H1 (cell line): ENCODE measurements around the gene GBF1. TPM values are rescaled to one million over a fixed set of nuclear protein-coding genes. Genes with fewer than 3 reads are reported as not detected.

ENCODE experiments used
- CTCF ChIA-PET: fragments of 300-600 bp; sonication (Branson Sonifier 250); formaldehyde crosslinking; loops from one replicate; lab custom pipeline; 2021; ENCODE audit not compliant: partially characterized antibody; lab: Charles Lee
- POLR2A ChIA-PET: fragments of 300-600 bp; sonication (Branson Sonifier 250); formaldehyde crosslinking; loops from one replicate; lab custom pipeline; 2021; ENCODE audit warnings: inconsistent platforms; ENCODE audit not compliant: partially characterized antibody; lab: Charles Lee
- DNase-seq, 2 experiments: peaks; one replicate each; pipeline versions ENCODE4 v3.0.0 to v3.0.0-alpha.2; 2010 to 2022; ENCODE audit warnings: low spot score in 2 of 2, low read depth in 1 of 2, mixed read lengths in 1 of 2
- FAIRE-seq: peaks from 2 replicates; lab custom pipeline; 2011; peaks lifted over from hg19 to GRCh38; lab: Jason Lieb, UNC
- H2AFZ ChIP-seq: 2 replicates; pipeline ENCODE4 v1.8.1; 2012; ENCODE audit warnings: low read length, inconsistent platforms
- H2AK5ac ChIP-seq: 2 replicates; pipeline ENCODE4 v1.6.1; 2013; ENCODE audit warnings: low read depth, low read length
- H2BK120ac ChIP-seq: replicated peaks from 2 replicates; pipeline ENCODE3; 2013; ENCODE audit warnings: low read depth, low read length, inconsistent platforms
- H2BK12ac ChIP-seq: 2 replicates; pipeline ENCODE4 v1.6.1; 2013; ENCODE audit warnings: low read depth, low read length
- H2BK15ac ChIP-seq: 2 replicates; pipeline ENCODE4 v1.6.1; 2013; ENCODE audit warnings: low read length
- H2BK20ac ChIP-seq: 2 replicates; pipeline ENCODE4 v1.6.1; 2013; ENCODE audit warnings: low read length
- H2BK5ac ChIP-seq: 2 replicates; pipeline ENCODE4 v1.6.1; 2013; ENCODE audit warnings: low read depth, low read length
- H3K14ac ChIP-seq: 2 replicates; pipeline ENCODE4 v1.6.1; 2013; ENCODE audit warnings: inconsistent platforms; ENCODE audit not compliant: insufficient read length
- H3K18ac ChIP-seq: 2 replicates; pipeline ENCODE4 v1.6.1; 2013; ENCODE audit warnings: low read length; ENCODE audit errors: extremely low read depth
- H3K23ac ChIP-seq: 2 replicates; pipeline ENCODE4 v1.6.1; 2013; ENCODE audit warnings: inconsistent platforms; ENCODE audit not compliant: insufficient read length
- H3K23me2 ChIP-seq: 2 replicates; pipeline ENCODE4 v1.6.1; 2013; ENCODE audit warnings: low read depth, low read length
- H3K27ac ChIP-seq: 2 replicates; pipeline ENCODE4 v1.6.1; 2011; ENCODE audit warnings: low read depth, low read length, inconsistent platforms
- H3K27me3 ChIP-seq, 4 experiments: replicated peaks in 1 of 4; 1 replicate in 1 of 4; 2 replicates in 3 of 4; pipeline versions ENCODE4 v1.6.1 to v1.8.1; 2011 to 2013; ENCODE audit warnings: low read length in 3 of 4, mild to moderate bottlenecking in 3 of 4, inconsistent platforms in 2 of 4, mixed read lengths in 2 of 4, moderate library complexity in 1 of 4; ENCODE audit not compliant: control insufficient read depth in 3 of 4, insufficient read depth in 3 of 4; ENCODE audit errors: extremely low read depth in 1 of 4
- H3K36me3 ChIP-seq, 4 experiments: 2 replicates each; pipeline versions ENCODE4 v1.6.1 to v1.8.1; 2011 to 2013; ENCODE audit warnings: mild to moderate bottlenecking in 4 of 4, low read length in 3 of 4, moderate library complexity in 2 of 4, control low read depth in 1 of 4, inconsistent platforms in 1 of 4; ENCODE audit not compliant: insufficient read depth in 4 of 4, control insufficient read depth in 2 of 4
- H3K4ac ChIP-seq: replicated peaks from 2 replicates; pipeline ENCODE3; 2013; ENCODE audit warnings: low read length, low read depth, mixed read lengths, inconsistent platforms; ENCODE audit not compliant: insufficient read length
- H3K4me1 ChIP-seq, 4 experiments: replicated peaks in 1 of 4; 1 replicate in 1 of 4; 2 replicates in 3 of 4; pipeline versions ENCODE4 v1.6.1 to v1.8.1; 2011 to 2013; ENCODE audit warnings: low read length in 3 of 4, inconsistent platforms in 2 of 4, mixed read lengths in 1 of 4; ENCODE audit not compliant: insufficient read depth in 4 of 4, control insufficient read depth in 3 of 4
- H3K4me2 ChIP-seq, 2 experiments: 2 replicates each; pipeline versions ENCODE4 v1.6.1 to v1.8.1; 2011 to 2013; ENCODE audit warnings: low read depth in 2 of 2, low read length in 2 of 2, control low read depth in 1 of 2, inconsistent platforms in 1 of 2, mild to moderate bottlenecking in 1 of 2; ENCODE audit not compliant: insufficient read depth in 1 of 2
- H3K4me3 ChIP-seq, 4 experiments: fragments of 200-600, 300-600 bp in 1 of 4; sonication (generic), shearing (Covaris generic), sonication (Bioruptor Twin) in 1 of 4; 2 replicates each; pipeline versions ENCODE4 v1.5.1 to v1.8.1; 2011 to 2016; ENCODE audit warnings: low read length in 4 of 4, low read depth in 3 of 4, control low read depth in 2 of 4, inconsistent platforms in 2 of 4, mild to moderate bottlenecking in 2 of 4, mixed read lengths in 1 of 4, moderate library complexity in 1 of 4; ENCODE audit not compliant: insufficient read depth in 2 of 4; ENCODE audit errors: extremely low read depth in 1 of 4
- H3K56ac ChIP-seq: replicated peaks from 2 replicates; pipeline ENCODE3; 2013; ENCODE audit warnings: low read depth, mild to moderate bottlenecking, mixed read lengths, low read length, inconsistent platforms; ENCODE audit not compliant: insufficient read length
- H3K79me1 ChIP-seq: 2 replicates; pipeline ENCODE4 v1.6.1; 2013; ENCODE audit warnings: low read depth, low read length, control low read depth
- H3K79me2 ChIP-seq, 2 experiments: 2 replicates each; pipeline versions ENCODE4 v1.6.1 to v1.8.1; 2012 to 2013; ENCODE audit warnings: low read length in 2 of 2, mild to moderate bottlenecking in 2 of 2, inconsistent platforms in 1 of 2; ENCODE audit not compliant: insufficient read depth in 2 of 2, control insufficient read depth in 1 of 2
- H3K9ac ChIP-seq, 4 experiments: replicated peaks in 1 of 4; 1 replicate in 1 of 4; 2 replicates in 3 of 4; pipeline versions ENCODE4 v1.6.1 to v1.8.1; 2011 to 2013; ENCODE audit warnings: low read depth in 3 of 4, low read length in 3 of 4, control low read depth in 2 of 4, mild to moderate bottlenecking in 2 of 4, moderate library complexity in 2 of 4, inconsistent platforms in 1 of 4; ENCODE audit errors: extremely low read depth in 1 of 4
- H3K9me3 ChIP-seq, 2 experiments: 2 replicates each; pipeline versions ENCODE4 v1.6.1 to v1.8.1; 2012 to 2013; ENCODE audit warnings: mild to moderate bottlenecking in 2 of 2, moderate library complexity in 2 of 2, control low read depth in 1 of 2, inconsistent platforms in 1 of 2, low read depth in 1 of 2, low read length in 1 of 2, mixed read lengths in 1 of 2; ENCODE audit not compliant: insufficient read depth in 2 of 2
- H4K20me1 ChIP-seq, 2 experiments: replicated peaks in 1 of 2; 2 replicates each; pipeline versions ENCODE3 to v1.8.1; 2011 to 2013; ENCODE audit warnings: inconsistent platforms in 2 of 2, low read length in 2 of 2, mild to moderate bottlenecking in 1 of 2; ENCODE audit not compliant: insufficient read depth in 2 of 2, control insufficient read depth in 1 of 2
- H4K5ac ChIP-seq: 2 replicates; pipeline ENCODE4 v1.6.1; 2013; ENCODE audit warnings: low read length, low read depth, mixed read lengths, inconsistent platforms; ENCODE audit not compliant: insufficient read length
- H4K8ac ChIP-seq: 2 replicates; pipeline ENCODE4 v1.8.0; 2013; ENCODE audit warnings: mild to moderate bottlenecking, moderate library complexity, low read length, inconsistent platforms; ENCODE audit not compliant: insufficient read depth; ENCODE audit errors: extremely low read depth
- H4K91ac ChIP-seq: replicated peaks from 2 replicates; pipeline ENCODE3; 2013; ENCODE audit warnings: low read length, mixed read lengths, inconsistent platforms; ENCODE audit not compliant: insufficient read length
- CHD1 ChIP-seq: IDR thresholded peaks from 2 replicates; pipeline ENCODE4 v1.6.1; 2012; ENCODE audit warnings: low read depth, low read length, improper control_type of control experiment
- CHD2 ChIP-seq: IDR thresholded peaks from 2 replicates; pipeline ENCODE4 v1.6.1; 2012; ENCODE audit warnings: low read length, improper control_type of control experiment
- EZH2 ChIP-seq: fragments of 200-600 bp; sonication (generic); IDR thresholded peaks from 2 replicates; pipeline ENCODE4 v1.7.1; 2012; ENCODE audit warnings: low read depth, mild to moderate bottlenecking, moderate library complexity, low read length, inconsistent platforms; ENCODE audit not compliant: severe bottlenecking
- POU5F1 ChIP-seq: IDR thresholded peaks from 2 replicates; pipeline ENCODE4 v1.6.1; 2011; ENCODE audit warnings: low read depth, mild to moderate bottlenecking, low read length, moderate library complexity
- RNF2 ChIP-seq: fragments of 200-900, 300-1000 bp; sonication (generic); IDR thresholded peaks from 2 replicates; pipeline ENCODE4 v1.7.1; 2016; ENCODE audit warnings: borderline replicate concordance, low read depth, mild to moderate bottlenecking, antibody characterized with exemption, low read length; ENCODE audit not compliant: poor library complexity, severe bottlenecking; ENCODE audit errors: missing control alignments
- SIRT6 ChIP-seq: IDR thresholded peaks from one replicate; pipeline ENCODE4 v1.7.1; 2012; ENCODE audit warnings: low read length, inconsistent platforms
- SUZ12 ChIP-seq: fragments of 200-600 bp; sonication (generic); IDR thresholded peaks from 2 replicates; pipeline ENCODE4 v1.6.1; 2012; ENCODE audit warnings: mild to moderate bottlenecking, inconsistent platforms, low read length, moderate library complexity, mixed read lengths
- TBP ChIP-seq: IDR thresholded peaks from 2 replicates; pipeline ENCODE4 v1.6.1; 2011; ENCODE audit warnings: low read depth, low read length, improper control_type of control experiment
- WGBS, 2 experiments: shearing (Covaris generic) in 1 of 2; methylation state at CpG; one replicate each; pipeline versions ENCODE4 v1.1.6 to v1.1.7; 2013 to 2015; ENCODE audit warnings: low lambda C conversion rate in 2 of 2, mixed read lengths in 2 of 2, inconsistent platforms in 1 of 2, low coverage in 1 of 2, missing lambda C conversion rate in 1 of 2; ENCODE audit not compliant: insufficient replicate concordance in 2 of 2, insufficient coverage in 1 of 2, insufficient read length in 1 of 2; ENCODE audit errors: extremely low coverage in 1 of 2, missing lambda C conversion rate in 1 of 2; 5-methylcytosine and 5-hydroxymethylcytosine counted together
- polyA plus RNA-seq, 7 experiments: library from polyadenylated mRNA; depleted of rRNA in 3 of 7; stranded (reverse) in 5 of 7; unstranded in 2 of 7; fragments of >200 nt in 5 of 7; fragments of 200-250 nt in 2 of 7; gene quantifications; 1 replicate in 5 of 7; 2 replicates in 1 of 7; 4 replicates in 1 of 7; pipeline versions ENCODE4 v1.2.1 to v1.2.3, GENCODE V29; 2011 to 2013; ENCODE audit warnings: missing spikeins in 2 of 7, mixed read lengths in 2 of 7
- total RNA-seq: library from RNA; stranded (reverse); fragmentation: NEBNext Ultra II Directional; extraction: Animal tissue kit (Norgen Biotek cat#: 25700); gene quantifications from 2 replicates; pipeline ENCODE4 v1.2.1, GENCODE V29; 2021
- TF ChIP-seq, protein P1 (sequence below), 3 experiments: IDR thresholded peaks; 1 replicate in 2 of 3; 2 replicates in 1 of 3; pipeline versions ENCODE4 v1.5.1 to v1.6.1; 2011; ENCODE audit warnings: low read length in 3 of 3, mild to moderate bottlenecking in 3 of 3, inconsistent platforms in 2 of 3, low read depth in 1 of 3, moderate library complexity in 1 of 3; ENCODE audit not compliant: insufficient read depth in 1 of 3; ENCODE audit errors: control extremely low read depth in 1 of 3

Gene GBF1
- total and polyA plus RNA-seq, 2 of the 8 experiments (the other 6 are each of a cell fraction or from before 2014, with no cell fraction given), result 11.0 to 25.5 TPM

DNA sequence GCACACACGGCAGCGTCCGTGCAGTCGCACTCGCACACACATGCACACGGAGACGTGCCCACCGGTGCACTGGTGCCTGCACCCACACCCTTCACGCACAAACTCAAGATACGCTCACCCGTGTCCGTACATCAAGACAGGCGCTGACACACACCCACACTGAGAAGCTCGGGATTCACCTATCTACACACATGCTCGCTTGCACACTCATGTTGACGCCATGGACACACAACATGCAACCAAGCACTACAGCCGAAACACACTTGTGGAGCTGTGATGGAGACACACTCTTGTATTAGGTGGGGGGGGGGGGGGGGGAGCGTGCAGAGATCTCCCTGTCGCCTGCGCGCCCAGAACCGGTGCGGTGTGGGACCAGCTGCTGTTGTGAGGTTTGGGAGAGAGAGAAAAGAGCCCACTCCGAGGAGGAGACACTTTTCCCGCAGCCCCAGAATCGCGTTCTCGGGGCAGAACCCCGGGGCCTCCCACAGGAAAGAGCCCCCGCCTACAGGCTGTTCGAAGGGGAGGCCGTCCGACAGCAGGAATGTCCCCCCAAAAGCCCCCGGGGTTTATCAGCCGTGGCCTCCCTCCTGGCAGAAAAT is 149.6 kb downstream of the GBF1 start:
- Histone ChIP-seq H3K4me2 (peak overlapping the region; percentile 98 to 100), H3K18ac (peak overlapping the region; percentile 78), H2AFZ (no peak overlapping the region), H3K4me3 (peak overlapping the region; percentile 29 to 69 (median 55)), H4K20me1 (peaks cover 3 to 12% of the 10 kb centered on the region in 2 experiments), H3K56ac (no peak overlapping the region), H3K27ac (peak overlapping the region; percentile 35; the same call in 1 of the 2 replicates), H3K4ac (peak overlapping the region; percentile 21), H2AK5ac (peak overlapping the region; percentile 43; the same call in 1 of the 2 replicates), H2BK120ac (no peak overlapping the region), H2BK12ac (peak overlapping the region; percentile 72), H3K4me1 (peaks cover 0 to 20% (median 12%) of the 10 kb centered on the region in 4 experiments; a peak in 6 of 7 replicates), H3K9ac (peak overlapping the region in 3 of 4 experiments; percentile 51 to 67 (median 54); a peak in 6 of 7 replicates), H3K79me1 (no peaks in the 10 kb centered on the region)
- ChIA-PET POLR2A (interaction anchor here (1.0 to 5.8 kb wide), 10 partner anchors 11 to 243 kb away, joined by 3 to 33 read pairs (median 6); partner anchors contain the start of genes FBXL15, NOLC1 and PSD), CTCF (interaction anchor here (0.6 to 16.4 kb wide), 14 partner anchors 10 to 226 kb away, joined by 3 to 357 read pairs (median 7); partner anchors contain the start of genes C10orf95, CUEDC2, ELOVL3 and FBXL15)
- FAIRE-seq (no peak), DNase-seq (no peak)
- WGBS, 2 experiments, result 11% methylated on average over 27 of the region's 35 CpGs; no CpG with 5 or more reads in 1 of the 2 experiments
- TF ChIP-seq CHD2 (no peak), SUZ12 (peak; percentile 60), RNF2 (peak; percentile 48), EZH2 (peak; percentile 49), SIRT6 (no peak), CHD1 (no peak), TBP (no peak), POU5F1 (no peak)
- TF ChIP-seq, protein P1, sequence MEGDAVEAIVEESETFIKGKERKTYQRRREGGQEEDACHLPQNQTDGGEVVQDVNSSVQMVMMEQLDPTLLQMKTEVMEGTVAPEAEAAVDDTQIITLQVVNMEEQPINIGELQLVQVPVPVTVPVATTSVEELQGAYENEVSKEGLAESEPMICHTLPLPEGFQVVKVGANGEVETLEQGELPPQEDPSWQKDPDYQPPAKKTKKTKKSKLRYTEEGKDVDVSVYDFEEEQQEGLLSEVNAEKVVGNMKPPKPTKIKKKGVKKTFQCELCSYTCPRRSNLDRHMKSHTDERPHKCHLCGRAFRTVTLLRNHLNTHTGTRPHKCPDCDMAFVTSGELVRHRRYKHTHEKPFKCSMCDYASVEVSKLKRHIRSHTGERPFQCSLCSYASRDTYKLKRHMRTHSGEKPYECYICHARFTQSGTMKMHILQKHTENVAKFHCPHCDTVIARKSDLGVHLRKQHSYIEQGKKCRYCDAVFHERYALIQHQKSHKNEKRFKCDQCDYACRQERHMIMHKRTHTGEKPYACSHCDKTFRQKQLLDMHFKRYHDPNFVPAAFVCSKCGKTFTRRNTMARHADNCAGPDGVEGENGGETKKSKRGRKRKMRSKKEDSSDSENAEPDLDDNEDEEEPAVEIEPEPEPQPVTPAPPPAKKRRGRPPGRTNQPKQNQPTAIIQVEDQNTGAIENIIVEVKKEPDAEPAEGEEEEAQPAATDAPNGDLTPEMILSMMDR (IDR thresholded peaks at IDR 0.05; ENCODE audit: control extremely low read depth in 1 of 3, insufficient read depth in 1 of 3, low read depth in 1 of 3, low read length in 3 of 3), result no peak
- TF ChIP-seq, all 59 proteins: peak for 3
- Histone ChIP-seq H3K23ac (no peak overlapping the region), H2BK15ac (peak overlapping the region; percentile 66; the same call in 1 of the 2 replicates), H4K5ac (no peak overlapping the region), H3K14ac (no peak overlapping the region), H4K91ac (no peak overlapping the region), H4K8ac (peak overlapping the region; percentile 91; the same call in 1 of the 2 replicates), H3K79me2 (no peaks in the 10 kb centered on the region), H3K27me3 (peaks cover 0 to 22% (median 21%) of the 10 kb centered on the region in 4 experiments; a peak in 6 of 7 replicates), H2BK5ac (no peak overlapping the region), H2BK20ac (no peak overlapping the region), H3K36me3 (peaks cover 0 to 4% (median 2%) of the 10 kb centered on the region in 4 experiments; a peak in 4 of 8 replicates), H3K9me3 (no peaks in the 10 kb centered on the region), H3K23me2 (peaks cover 13% of the 10 kb centered on the region)
